ENCODE results near the gene COL28A1.

COL28A1 gene

GRCh38 chr7:7489546-7489945, 46.1 kb downstream of the COL28A1 start:
- no peak overlapping the region for H3K27ac ChIP-seq (ENCODE audit: low read length)
- H3K4me1 ChIP-seq (ENCODE audit: low read length): peaks cover 15% of the 10 kb centered on the region
- no peak for TF ChIP-seq EZH2phosphoT487 (IDR thresholded peaks at IDR 0.05; ENCODE audit: low read depth)
- TF ChIP-seq CTCF (IDR thresholded peaks at IDR 0.05; ENCODE audit: low read depth, low read length): no peak
- H4K20me1 ChIP-seq (ENCODE audit: insufficient read depth, low read length): no peaks in the 10 kb centered on the region
- H3K79me2 ChIP-seq (ENCODE audit: low read length): no peaks in the 10 kb centered on the region
- H2AFZ ChIP-seq (ENCODE audit: low read depth, low read length): no peak overlapping the region
- H3K9me3 ChIP-seq (ENCODE audit: insufficient read depth, low read length): no peaks in the 10 kb centered on the region
- no peaks in the 10 kb centered on the region for H3K36me3 ChIP-seq (replicated peaks; ENCODE audit: low read depth, low read length)
- H3K27me3 ChIP-seq (ENCODE audit: low read depth, low read length): no peaks in the 10 kb centered on the region
- no peak overlapping the region for H3K9ac ChIP-seq (ENCODE audit: low read length)
- H3K4me3 ChIP-seq (ENCODE audit: low read length): no peak overlapping the region
- no peak overlapping the region for H3K4me2 ChIP-seq (ENCODE audit: low read length)

GRCh38 chr7:7486362-7486761, 49.3 kb downstream of the COL28A1 start:
- Histone ChIP-seq H2AFZ (ENCODE audit: low read depth, low read length) (no peak overlapping the region), H4K20me1 (ENCODE audit: insufficient read depth, low read length) (no peaks in the 10 kb centered on the region), H3K9me3 (ENCODE audit: insufficient read depth, low read length) (no peaks in the 10 kb centered on the region), H3K4me3 (ENCODE audit: low read length) (no peak overlapping the region), H3K27ac (ENCODE audit: low read length) (no peak overlapping the region), H3K79me2 (ENCODE audit: low read length) (no peaks in the 10 kb centered on the region), H3K4me2 (ENCODE audit: low read length) (no peak overlapping the region), H3K9ac (ENCODE audit: low read length) (no peak overlapping the region), H3K27me3 (ENCODE audit: low read depth, low read length) (no peaks in the 10 kb centered on the region), H3K4me1 (ENCODE audit: low read length) (peaks cover 15% of the 10 kb centered on the region), H3K36me3 (replicated peaks; ENCODE audit: low read depth, low read length) (no peaks in the 10 kb centered on the region)
- no peak for TF ChIP-seq CTCF (IDR thresholded peaks at IDR 0.05; ENCODE audit: low read depth, low read length)
- no peak for TF ChIP-seq EZH2phosphoT487 (IDR thresholded peaks at IDR 0.05; ENCODE audit: low read depth)

GRCh38 chr7:7484072-7484471, 51.6 kb downstream of the COL28A1 start:
- no peak overlapping the region for H3K4me3 ChIP-seq (ENCODE audit: low read length)
- no peak overlapping the region for H3K27ac ChIP-seq (ENCODE audit: low read length)
- H3K9ac ChIP-seq (ENCODE audit: low read length): no peak overlapping the region
- TF ChIP-seq EZH2phosphoT487 (IDR thresholded peaks at IDR 0.05; ENCODE audit: low read depth) (no peak), CTCF (IDR thresholded peaks at IDR 0.05; ENCODE audit: low read depth, low read length) (no peak)
- no peaks in the 10 kb centered on the region for H4K20me1 ChIP-seq (ENCODE audit: insufficient read depth, low read length)
- H3K9me3 ChIP-seq (ENCODE audit: insufficient read depth, low read length): no peaks in the 10 kb centered on the region
- H3K4me2 ChIP-seq (ENCODE audit: low read length): no peak overlapping the region
- no peaks in the 10 kb centered on the region for H3K27me3 ChIP-seq (ENCODE audit: low read depth, low read length)
- peaks cover 8% of the 10 kb centered on the region for H3K4me1 ChIP-seq (ENCODE audit: low read length)
- H2AFZ ChIP-seq (ENCODE audit: low read depth, low read length): no peak overlapping the region
- no peaks in the 10 kb centered on the region for H3K79me2 ChIP-seq (ENCODE audit: low read length)
- no peaks in the 10 kb centered on the region for H3K36me3 ChIP-seq (replicated peaks; ENCODE audit: low read depth, low read length)

- no peaks in the 10 kb centered on the region for H3K27me3 ChIP-seq (ENCODE audit: low read depth, low read length)
- no peak for TF ChIP-seq CTCF (IDR thresholded peaks at IDR 0.05; ENCODE audit: low read depth, low read length)
- TF ChIP-seq EZH2phosphoT487 (IDR thresholded peaks at IDR 0.05; ENCODE audit: low read depth): no peak
- no peak overlapping the region for H3K27ac ChIP-seq (ENCODE audit: low read length)
Measured at GRCh38 chr7:7481802-7482201, 53.9 kb downstream of the COL28A1 start.

More at GRCh38 chr7:7481802-7482201, 53.9 kb downstream of the COL28A1 start:
- H3K79me2 ChIP-seq (ENCODE audit: low read length): no peaks in the 10 kb centered on the region
- peaks cover 8% of the 10 kb centered on the region for H3K4me1 ChIP-seq (ENCODE audit: low read length)
- H3K9ac ChIP-seq (ENCODE audit: low read length): no peak overlapping the region
- H3K36me3 ChIP-seq (replicated peaks; ENCODE audit: low read depth, low read length): no peaks in the 10 kb centered on the region
- no peaks in the 10 kb centered on the region for H3K9me3 ChIP-seq (ENCODE audit: insufficient read depth, low read length)
- H3K4me2 ChIP-seq (ENCODE audit: low read length): no peak overlapping the region
- no peak overlapping the region for H3K4me3 ChIP-seq (ENCODE audit: low read length)
- H4K20me1 ChIP-seq (ENCODE audit: insufficient read depth, low read length): no peaks in the 10 kb centered on the region
- H2AFZ ChIP-seq (ENCODE audit: low read depth, low read length): no peak overlapping the region
